Small intestine (tissue), 7 donors: ENCODE results near the gene KLHL35. TPM values are rescaled to one million over a fixed set of nuclear protein-coding genes. Genes with fewer than 3 reads are reported as not detected.

Source experiments
- DNase-seq, 2 donors: peaks; one replicate each; pipeline versions ENCODE4 v3.0.0 to v3.0.0-alpha.2; 2013
- FAIRE-seq: peaks from 2 replicates; lab custom pipeline; 2012; peaks lifted over from hg19 to GRCh38; lab: Jason Lieb, UNC
- H3K27ac ChIP-seq, 3 donors: one replicate each; pipeline ENCODE4 v1.5.1; 2013; ENCODE audit warnings: low read length in 2 of 3, mild to moderate bottlenecking in 2 of 3, control low read depth in 1 of 3, inconsistent platforms in 1 of 3, low read depth in 1 of 3, moderate library complexity in 1 of 3
- H3K27me3 ChIP-seq, 3 donors: one replicate each; pipeline ENCODE4 v1.6.1; 2013; ENCODE audit warnings: low read length in 3 of 3, inconsistent platforms in 1 of 3; ENCODE audit not compliant: control insufficient read depth in 3 of 3, insufficient read depth in 3 of 3
- H3K36me3 ChIP-seq, 3 donors: one replicate each; pipeline ENCODE4 v1.6.1; 2013; ENCODE audit warnings: low read length in 3 of 3, inconsistent platforms in 1 of 3, low read depth in 1 of 3, mild to moderate bottlenecking in 1 of 3, moderate library complexity in 1 of 3; ENCODE audit not compliant: control insufficient read depth in 3 of 3, insufficient read depth in 2 of 3
- H3K4me1 ChIP-seq, 3 donors: one replicate each; pipeline ENCODE4 v1.6.1; 2013; ENCODE audit warnings: low read length in 2 of 3, inconsistent platforms in 1 of 3, low read depth in 1 of 3, mild to moderate bottlenecking in 1 of 3, moderate library complexity in 1 of 3; ENCODE audit not compliant: control insufficient read depth in 3 of 3, insufficient read depth in 2 of 3
- H3K4me3 ChIP-seq, 3 donors: one replicate each; pipeline ENCODE4 v1.5.1; 2013; ENCODE audit warnings: low read length in 3 of 3, control low read depth in 1 of 3, inconsistent platforms in 1 of 3, low read depth in 1 of 3, mild to moderate bottlenecking in 1 of 3, moderate library complexity in 1 of 3
- H3K9me3 ChIP-seq, 2 donors: one replicate each; pipeline ENCODE4 v1.6.1; 2013; ENCODE audit warnings: low read depth in 1 of 2, low read length in 1 of 2; ENCODE audit not compliant: control insufficient read depth in 2 of 2, insufficient read depth in 1 of 2
- WGBS, 3 donors: extraction: QIAGEN DNeasy Blood & Tissue Kit; methylation state at CpG; one replicate each; pipeline ENCODE4 v1.1.7; 2013; 5-methylcytosine and 5-hydroxymethylcytosine counted together
- polyA plus RNA-seq, 4 donors: library from polyadenylated mRNA; stranded (reverse) in 3 of 4; unstranded in 1 of 4; fragments of 200-250 nt in 3 of 4; fragments of 120-200 nt in 1 of 4; gene quantifications; one replicate each; pipeline versions ENCODE4 v1.2.1 to v1.2.3, GENCODE V29; 2013
- donor health status: healthy with polysubstance abuse.
- donor health status: control.
- donor health status: control.
- donor health status: Bipolar disorder and iron deficiency.
- donor health status: healthy.

Gene KLHL35
- polyA plus RNA-seq, 4 donors, result 0.81 to 0.97 TPM; not detected in 2

GRCh38 chr11:75403037-75403436 lies 30.0 kb downstream of the KLHL35 start:
- Histone ChIP-seq H3K4me3 (no peak overlapping the region), H3K9me3 (no peaks in the 10 kb centered on the region), H3K4me1 (peaks cover 0 to 17% (median 0%) of the 10 kb centered on the region in 3 donors), H3K27me3 (no peaks in the 10 kb centered on the region), H3K36me3 (peaks cover 21 to 49% (median 33%) of the 10 kb centered on the region in 3 donors), H3K27ac (no peak overlapping the region)
- 50 to 67% (median 63%) methylated on average over 1 of the region's 1 CpG for WGBS, 3 donors
- DNase-seq, result no peak
- no peak for FAIRE-seq

- FAIRE-seq (no peak), DNase-seq (no peak)
- H3K27ac ChIP-seq, result no peak overlapping the region
- H3K4me1 ChIP-seq, result peaks cover 0 to 17% (median 0%) of the 10 kb centered on the region in 3 donors
- H3K9me3 ChIP-seq, result no peaks in the 10 kb centered on the region
- H3K36me3 ChIP-seq, result peaks cover 21 to 46% (median 33%) of the 10 kb centered on the region in 3 donors
- no peak overlapping the region for H3K4me3 ChIP-seq
- no peaks in the 10 kb centered on the region for H3K27me3 ChIP-seq
- 75 to 78% (median 77%) methylated on average over 10 of the region's 10 CpGs for WGBS, 3 donors
Observed at GRCh38 chr11:75402002-75402773, 30.8 kb downstream of the KLHL35 start.

GRCh38 chr11:75400146-75400865 lies 32.7 kb downstream of the KLHL35 start:
- 1 to 6% (median 5%) methylated on average over 11 of the region's 11 CpGs for WGBS, 3 donors
- Histone ChIP-seq H3K9me3 (no peaks in the 10 kb centered on the region), H3K27ac (peak overlapping the region; percentile 92 to 99 (median 93)), H3K4me3 (peak overlapping the region; percentile 73 to 83 (median 81)), H3K27me3 (no peaks in the 10 kb centered on the region), H3K4me1 (peaks cover 0 to 17% (median 0%) of the 10 kb centered on the region in 3 donors), H3K36me3 (peaks cover 11 to 40% (median 25%) of the 10 kb centered on the region in 3 donors)
- FAIRE-seq (no peak), DNase-seq (peak; percentile 42 to 57)

GRCh38 chr11:75399344-75400145 lies 33.5 kb downstream of the KLHL35 start, which contains the start of gene RPS3:
RPS3 (plus strand) TSS chr11:75399518; CDS start chr11:75399548, 30 bp downstream.
- H3K4me3 ChIP-seq, result peak within 1 kb of the TSS; percentile 73 to 83 (median 81)
- H3K9me3 ChIP-seq, result no peaks in the 10 kb centered on the region
- H3K27ac ChIP-seq, result peak within 1 kb of the TSS; percentile 92 to 99 (median 93)
- no peaks in the 10 kb centered on the region for H3K27me3 ChIP-seq
- peaks cover 8 to 32% (median 22%) of the 10 kb centered on the region in 3 donors for H3K36me3 ChIP-seq
- peaks cover 0 to 17% (median 0%) of the 10 kb centered on the region in 3 donors for H3K4me1 ChIP-seq
- peak; percentile 94 to 98 for DNase-seq
- WGBS, 3 donors, result 0 to 1% (median 0%) methylated on average over 48 to 55 of the region's 55 CpGs
- no peak for FAIRE-seq

- H3K36me3 ChIP-seq, result peaks cover 5 to 26% (median 16%) of the 10 kb centered on the region in 3 donors
- no peaks in the 10 kb centered on the region for H3K9me3 ChIP-seq
- FAIRE-seq (no peak), DNase-seq (no peak)
- H3K27me3 ChIP-seq, result no peaks in the 10 kb centered on the region
- 74 to 80% (median 76%) methylated on average over 8 of the region's 8 CpGs for WGBS, 3 donors
- no peak overlapping the region for H3K27ac ChIP-seq
- no peak overlapping the region for H3K4me3 ChIP-seq
- H3K4me1 ChIP-seq, result peaks cover 0 to 17% (median 0%) of the 10 kb centered on the region in 3 donors
Observed at GRCh38 chr11:75398906-75399305, 34.1 kb downstream of the KLHL35 start.

GRCh38 chr11:75394085-75394840 lies 38.7 kb downstream of the KLHL35 start:
- FAIRE-seq, result no peak
- Histone ChIP-seq H3K4me1 (no peaks in the 10 kb centered on the region), H3K9me3 (no peaks in the 10 kb centered on the region), H3K27me3 (no peaks in the 10 kb centered on the region), H3K27ac (no peak overlapping the region), H3K4me3 (no peak overlapping the region), H3K36me3 (no peaks in the 10 kb centered on the region)
- no peak for DNase-seq
- 79 to 87% (median 81%) methylated on average over 8 of the region's 8 CpGs for WGBS, 3 donors

- H3K36me3 ChIP-seq, result no peaks in the 10 kb centered on the region
- 84 to 88% (median 88%) methylated on average over 7 of the region's 7 CpGs for WGBS, 3 donors
- no peaks in the 10 kb centered on the region for H3K27me3 ChIP-seq
- FAIRE-seq (no peak), DNase-seq (no peak)
- H3K4me1 ChIP-seq, result peaks cover 0 to 21% (median 3%) of the 10 kb centered on the region in 3 donors
- no peak overlapping the region for H3K27ac ChIP-seq
- no peak overlapping the region for H3K4me3 ChIP-seq
- no peaks in the 10 kb centered on the region for H3K9me3 ChIP-seq
Observed at GRCh38 chr11:75389925-75390324, 43.1 kb downstream of the KLHL35 start.
